ENCODE data around the gene WNK1. TPM values are rescaled to one million over a fixed set of nuclear protein-coding genes. Genes with fewer than 3 reads are reported as not detected.
A peak's percentile ranks its signal among the peaks of the same experiment; 100 is the strongest.

WNK1 gene
- total and polyA plus RNA-seq, 2 experiments from 2014 or later = 110 to 145 TPM

- Histone ChIP-seq H3K4me3 (no peak overlapping the region), H3K4me1 (ENCODE audit: low read depth) (no peaks in the 10 kb centered on the region), H3K27me3 (no peaks in the 10 kb centered on the region), H3K27ac (no peak overlapping the region), H3K9me3 (ENCODE audit: low read depth) (no peaks in the 10 kb centered on the region), H3K36me3 (no peaks in the 10 kb centered on the region)
- TF ChIP-seq, protein P1, sequence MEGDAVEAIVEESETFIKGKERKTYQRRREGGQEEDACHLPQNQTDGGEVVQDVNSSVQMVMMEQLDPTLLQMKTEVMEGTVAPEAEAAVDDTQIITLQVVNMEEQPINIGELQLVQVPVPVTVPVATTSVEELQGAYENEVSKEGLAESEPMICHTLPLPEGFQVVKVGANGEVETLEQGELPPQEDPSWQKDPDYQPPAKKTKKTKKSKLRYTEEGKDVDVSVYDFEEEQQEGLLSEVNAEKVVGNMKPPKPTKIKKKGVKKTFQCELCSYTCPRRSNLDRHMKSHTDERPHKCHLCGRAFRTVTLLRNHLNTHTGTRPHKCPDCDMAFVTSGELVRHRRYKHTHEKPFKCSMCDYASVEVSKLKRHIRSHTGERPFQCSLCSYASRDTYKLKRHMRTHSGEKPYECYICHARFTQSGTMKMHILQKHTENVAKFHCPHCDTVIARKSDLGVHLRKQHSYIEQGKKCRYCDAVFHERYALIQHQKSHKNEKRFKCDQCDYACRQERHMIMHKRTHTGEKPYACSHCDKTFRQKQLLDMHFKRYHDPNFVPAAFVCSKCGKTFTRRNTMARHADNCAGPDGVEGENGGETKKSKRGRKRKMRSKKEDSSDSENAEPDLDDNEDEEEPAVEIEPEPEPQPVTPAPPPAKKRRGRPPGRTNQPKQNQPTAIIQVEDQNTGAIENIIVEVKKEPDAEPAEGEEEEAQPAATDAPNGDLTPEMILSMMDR (IDR thresholded peaks at IDR 0.05; ENCODE audit: low read depth, low read length) = no peak
- peak in 1 of 2 donors; percentile 6 for DNase-seq (ENCODE audit: low read depth in 1 of 2, low spot score in 1 of 2)
Measured at GRCh38 chr12:954741-955140, 202.4 kb downstream of the WNK1 start.

GRCh38 chr12:955939-956338, 203.6 kb downstream of the WNK1 start:
- H3K27ac ChIP-seq = no peak overlapping the region
- no peaks in the 10 kb centered on the region for H3K27me3 ChIP-seq
- no peaks in the 10 kb centered on the region for H3K9me3 ChIP-seq (ENCODE audit: low read depth)
- DNase-seq (ENCODE audit: low read depth in 1 of 2, low spot score in 1 of 2) = no peak
- H3K4me3 ChIP-seq = no peak overlapping the region
- H3K4me1 ChIP-seq (ENCODE audit: low read depth) = no peaks in the 10 kb centered on the region
- H3K36me3 ChIP-seq = no peaks in the 10 kb centered on the region
- TF ChIP-seq, protein P1 (IDR thresholded peaks at IDR 0.05; ENCODE audit: low read depth, low read length) = no peak

- Histone ChIP-seq H3K36me3 (no peaks in the 10 kb centered on the region), H3K27ac (no peak overlapping the region), H3K4me1 (ENCODE audit: low read depth) (no peaks in the 10 kb centered on the region), H3K9me3 (ENCODE audit: low read depth) (no peaks in the 10 kb centered on the region), H3K4me3 (no peak overlapping the region), H3K27me3 (no peaks in the 10 kb centered on the region)
- TF ChIP-seq, protein P1 (IDR thresholded peaks at IDR 0.05; ENCODE audit: low read depth, low read length) = no peak
- DNase-seq (ENCODE audit: low read depth in 1 of 2, low spot score in 1 of 2) = peak in 1 of 2 donors; percentile 27
Measured at GRCh38 chr12:958588-959123, 206.3 kb downstream of the WNK1 start.

Other genes with a start within 250 kb of the WNK1 start
- gene NINJ2, start 89.1 kb upstream of the WNK1 start, total RNA-seq = 1.4 TPM in 1 of 2 replicates, not detected in the other
- 2.3 and 3.5 TPM in 2 replicates for gene NINJ2, start 89.1 kb upstream of the WNK1 start, polyA plus RNA-seq
- gene RAD52, start 197.1 kb downstream of the WNK1 start, total RNA-seq = 31.2 and 49.8 TPM in 2 replicates
- gene RAD52, start 197.1 kb downstream of the WNK1 start, polyA plus RNA-seq = 11.2 and 18.8 TPM in 2 replicates
- gene ERC1, start 238.6 kb downstream of the WNK1 start, total RNA-seq = 25.8 and 46.3 TPM in 2 replicates
- gene ERC1, start 238.6 kb downstream of the WNK1 start, polyA plus RNA-seq = 34.1 and 35.7 TPM in 2 replicates

Measured in cardiac muscle cell (in vitro differentiated cells and primary cell).